OCI-M1 (cell line): ENCODE measurements around the gene RGS16.

ENCODE experiments used
- DNase-seq: peaks from one replicate; lab custom pipeline; 2025; lab: John Stamatoyannopoulos, UW

The RGS16 gene

DNA sequence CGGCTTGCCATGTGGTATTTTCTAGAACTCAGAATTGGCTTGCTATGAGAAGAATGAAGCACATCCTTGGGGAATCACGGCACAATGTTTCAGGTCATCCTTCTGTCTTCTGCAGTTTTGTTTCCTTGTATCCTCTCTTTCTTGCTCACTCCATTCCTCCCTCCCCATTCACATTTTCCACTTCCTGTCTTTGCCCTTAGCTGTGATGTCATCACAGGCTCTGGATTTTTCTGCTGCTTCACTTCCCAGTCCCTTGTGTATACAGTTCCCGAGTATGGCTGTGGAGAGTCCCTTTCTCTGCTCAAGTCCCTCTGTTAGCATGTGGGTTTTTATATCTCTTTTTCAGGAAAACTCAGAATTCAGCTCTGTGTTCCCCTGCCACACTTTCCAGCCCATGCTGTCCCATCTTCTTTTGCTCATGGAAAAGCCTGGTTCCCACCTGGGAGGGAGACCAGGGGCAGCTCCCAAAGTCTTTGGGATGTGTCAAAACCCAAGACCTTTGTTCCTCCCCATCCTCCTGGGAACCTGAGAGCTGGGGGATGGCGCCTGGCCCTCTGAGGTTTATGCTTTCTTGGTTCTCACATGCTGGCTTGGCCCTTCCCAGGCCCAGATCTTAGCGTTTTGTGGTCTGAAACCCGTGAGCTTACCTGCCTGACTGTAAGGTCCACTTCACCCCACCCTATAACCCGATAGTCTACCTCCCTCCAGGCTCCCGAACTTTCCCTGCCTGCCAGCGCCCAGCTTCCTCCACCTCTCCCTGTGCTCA, 4.8 kb upstream of the RGS16 start:
- DNase-seq: no peak

- DNase-seq: no peak
Observed at GRCh38 chr1:182608236-182608635, 4.0 kb upstream of the RGS16 start.

DNA sequence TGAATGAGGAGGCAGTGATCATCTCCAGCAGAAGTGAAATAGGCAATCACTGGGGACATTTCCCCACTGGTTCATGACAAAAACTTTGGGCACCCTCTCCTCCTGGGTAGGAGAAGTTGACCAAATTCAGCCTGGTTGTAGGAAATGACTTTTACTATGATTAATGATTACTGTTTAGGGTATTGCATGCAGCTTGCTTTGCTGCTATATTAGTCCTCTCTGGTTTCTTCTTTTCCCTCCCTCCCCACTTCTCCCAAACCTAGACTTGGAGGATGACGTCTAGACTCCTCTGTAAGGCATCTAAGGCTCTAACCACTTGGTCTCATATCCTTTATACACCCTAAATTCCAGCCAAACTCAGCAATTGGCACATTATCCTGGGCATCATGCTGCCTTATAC, 3.4 kb upstream of the RGS16 start:
- no peak for DNase-seq

- no peak for DNase-seq
Observed at GRCh38 chr1:182603646-182604174, 479 bp downstream of the RGS16 start.

GRCh38 chr1:182602935-182603645, 1.1 kb downstream of the RGS16 start:
- DNase-seq: peak; percentile 67

DNA sequence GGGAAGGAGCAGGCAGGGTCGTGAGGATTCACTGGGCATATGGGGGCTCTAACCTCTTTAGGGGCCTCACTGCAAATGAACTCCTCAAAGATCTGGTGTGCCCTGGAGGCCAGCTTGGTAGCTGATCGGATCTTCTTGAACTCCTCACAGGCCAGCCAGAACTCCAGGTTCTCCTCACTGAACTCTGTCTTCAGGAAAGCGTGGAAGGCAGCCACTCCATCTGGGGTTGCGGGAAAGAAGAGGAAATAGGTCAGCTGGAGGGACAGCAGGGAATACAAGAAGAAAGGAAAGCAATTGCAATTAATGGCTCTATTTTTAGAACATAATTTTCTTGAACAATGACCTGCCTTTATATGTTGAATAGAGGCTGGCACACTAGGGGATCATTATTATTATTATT, 2.3 kb downstream of the RGS16 start:
- DNase-seq: no peak

- DNase-seq: peak; percentile 84
Observed at GRCh38 chr1:182601416-182601786, 2.8 kb downstream of the RGS16 start.

DNA sequence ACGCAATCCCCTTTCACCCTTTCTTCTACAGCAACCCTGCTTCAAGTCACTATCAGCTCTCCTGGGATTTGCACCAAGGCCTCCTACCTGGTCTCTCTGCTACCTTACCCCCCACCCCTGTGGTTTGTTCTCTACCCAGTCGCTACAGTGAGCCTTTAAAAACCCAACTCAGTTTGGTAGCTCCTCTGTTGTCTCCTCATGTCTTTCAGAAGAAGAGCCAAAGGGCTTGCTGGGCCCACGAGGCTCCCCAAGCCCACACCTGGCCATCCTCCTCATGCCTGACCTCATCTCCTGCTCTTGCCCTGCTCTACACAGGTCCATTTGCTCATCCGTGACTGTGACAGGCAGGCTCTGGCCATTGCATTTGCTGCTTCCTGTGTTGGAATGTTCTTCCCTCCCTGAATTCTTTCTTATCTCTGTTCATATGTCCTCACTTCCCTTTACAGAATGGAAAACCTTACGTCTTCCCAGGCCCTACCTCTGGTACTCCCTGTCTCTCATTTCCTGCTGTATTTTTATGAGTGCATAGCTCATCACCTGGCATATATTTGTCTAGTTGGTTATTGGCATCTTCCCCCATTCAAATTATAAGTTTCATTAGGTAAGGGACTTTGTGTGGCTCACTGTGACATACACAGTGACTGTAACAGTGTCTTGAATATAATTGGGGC, 3.3 kb downstream of the RGS16 start:
- DNase-seq: no peak

DNA sequence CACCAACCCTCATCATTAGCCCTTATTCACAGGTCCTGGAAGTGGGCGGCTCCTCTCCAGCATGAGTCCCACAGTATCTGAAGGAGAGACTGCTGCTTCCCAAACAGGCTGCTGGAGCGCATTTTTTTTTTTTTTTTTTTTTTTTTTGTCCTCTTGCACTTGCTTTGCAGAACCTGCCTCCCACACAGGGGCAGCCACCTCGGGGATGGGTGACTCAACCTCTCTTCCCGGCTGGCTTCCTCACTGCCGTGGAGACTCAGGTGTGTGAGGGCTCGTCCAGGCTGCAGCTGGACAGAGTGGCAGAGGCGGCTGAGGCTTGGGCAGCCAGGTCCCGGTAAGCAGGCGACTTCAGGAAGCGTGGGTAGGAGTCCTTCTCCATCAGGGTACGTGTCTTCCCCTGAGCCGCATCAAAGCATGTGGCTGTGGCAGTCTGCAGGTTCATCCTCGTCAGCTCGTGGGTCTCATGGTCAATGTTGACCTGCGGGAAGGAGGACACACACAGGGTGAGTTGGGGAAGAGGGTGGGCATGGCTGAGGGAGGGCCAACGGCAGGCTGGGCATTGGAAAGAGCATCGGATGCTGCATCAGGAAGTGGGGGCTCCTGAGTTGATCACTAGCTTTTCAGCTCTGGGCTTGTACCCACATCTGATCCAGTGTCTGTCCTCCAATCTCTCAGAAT, 4.0 kb downstream of the RGS16 start:
- DNase-seq: no peak

- peak; percentile 29 for DNase-seq
Observed at GRCh38 chr1:182599339-182599738, 4.8 kb downstream of the RGS16 start.

- no peak for DNase-seq
Observed at GRCh38 chr1:182598296-182598695, 5.9 kb downstream of the RGS16 start.

- no peak for DNase-seq
Observed at GRCh38 chr1:182596934-182597333, 7.3 kb downstream of the RGS16 start.

GRCh38 chr1:182595641-182596240, 8.4 kb downstream of the RGS16 start:
- DNase-seq: peak; percentile 86

- DNase-seq: no peak
Observed at GRCh38 chr1:182589931-182590330, 14.3 kb downstream of the RGS16 start.

DNA sequence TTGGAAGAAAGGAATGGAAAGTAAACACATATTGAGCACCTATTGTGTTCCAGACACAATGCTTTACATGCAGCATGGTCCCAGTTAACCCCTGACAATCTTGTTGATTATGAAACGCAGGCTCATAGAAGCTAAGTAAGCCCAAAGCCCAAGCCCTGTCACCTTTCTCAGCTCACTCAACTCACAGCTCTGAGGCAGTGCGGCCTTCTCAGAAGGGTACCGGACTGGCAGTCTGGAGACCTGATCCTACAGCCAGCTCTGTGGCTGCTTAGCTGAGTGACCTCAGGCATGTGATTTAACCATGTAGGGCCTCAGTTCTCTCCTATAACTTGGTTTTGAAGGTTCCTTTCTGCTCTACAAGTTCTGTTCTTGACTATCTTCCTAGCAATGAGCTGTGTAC, 14.7 kb downstream of the RGS16 start:
- no peak for DNase-seq

- peak; percentile 88 for DNase-seq
Observed at GRCh38 chr1:182588500-182589396, 15.4 kb downstream of the RGS16 start, which contains the start of gene RNASEL. TSS of gene RNASEL (minus strand) at chr1:182589256. CDS start at chr1:182586806, 2,450 bp downstream.

DNA sequence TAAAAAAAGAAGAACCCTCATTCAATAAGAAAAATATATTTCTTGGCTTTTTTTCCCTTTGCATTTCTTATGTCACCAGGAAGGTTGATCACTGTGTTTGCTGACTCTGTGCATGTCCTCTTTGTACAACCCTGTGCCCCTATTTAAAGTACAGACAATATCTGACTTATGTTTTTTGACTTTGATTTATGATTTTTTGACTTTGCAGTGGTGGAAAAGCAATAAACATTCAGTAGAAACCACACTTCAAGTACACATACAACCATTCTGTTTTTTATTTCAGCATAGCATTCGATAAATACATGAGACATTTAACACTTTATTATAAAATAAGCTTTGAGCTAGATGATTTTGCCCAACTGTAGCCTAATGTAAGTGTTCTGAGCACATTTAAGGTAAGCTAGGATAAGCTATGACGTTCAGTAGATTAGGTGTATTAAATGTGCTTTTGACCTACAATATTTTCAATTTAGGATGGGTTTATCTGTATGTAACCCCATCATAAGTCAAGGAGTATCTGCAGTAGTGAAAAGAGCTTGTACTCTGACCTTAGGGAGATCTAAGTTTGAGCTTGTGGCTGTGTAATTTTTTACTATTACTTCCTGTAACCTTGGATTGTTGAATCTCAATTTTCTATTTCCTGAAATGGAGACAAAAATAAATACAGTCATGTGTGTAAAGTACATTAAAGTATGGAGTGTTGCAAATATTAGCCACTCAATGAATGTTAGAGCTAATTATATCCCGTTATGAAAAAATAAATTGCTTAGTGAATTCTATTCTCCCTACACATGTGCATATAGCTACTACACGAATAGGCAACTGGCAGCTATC, 16.3 kb downstream of the RGS16 start:
- DNase-seq: no peak

GRCh38 chr1:182587093-182587492, 17.1 kb downstream of the RGS16 start:
- DNase-seq: no peak

GRCh38 chr1:182586380-182586779, 17.8 kb downstream of the RGS16 start:
- no peak for DNase-seq

GRCh38 chr1:182584746-182585145, 19.4 kb downstream of the RGS16 start:
- no peak for DNase-seq
